GM19395 (cell line): Measurements from ENCODE around the gene KLF11.

Source experiments
- ATAC-seq: cut with Tn5 transposase; IDR thresholded peaks from one replicate; pipeline ENCODE4 v1.9.1; 2021; ENCODE audit warnings: mild to moderate bottlenecking, moderate library complexity; ENCODE audit not compliant: unreplicated experiment

Gene KLF11

DNA sequence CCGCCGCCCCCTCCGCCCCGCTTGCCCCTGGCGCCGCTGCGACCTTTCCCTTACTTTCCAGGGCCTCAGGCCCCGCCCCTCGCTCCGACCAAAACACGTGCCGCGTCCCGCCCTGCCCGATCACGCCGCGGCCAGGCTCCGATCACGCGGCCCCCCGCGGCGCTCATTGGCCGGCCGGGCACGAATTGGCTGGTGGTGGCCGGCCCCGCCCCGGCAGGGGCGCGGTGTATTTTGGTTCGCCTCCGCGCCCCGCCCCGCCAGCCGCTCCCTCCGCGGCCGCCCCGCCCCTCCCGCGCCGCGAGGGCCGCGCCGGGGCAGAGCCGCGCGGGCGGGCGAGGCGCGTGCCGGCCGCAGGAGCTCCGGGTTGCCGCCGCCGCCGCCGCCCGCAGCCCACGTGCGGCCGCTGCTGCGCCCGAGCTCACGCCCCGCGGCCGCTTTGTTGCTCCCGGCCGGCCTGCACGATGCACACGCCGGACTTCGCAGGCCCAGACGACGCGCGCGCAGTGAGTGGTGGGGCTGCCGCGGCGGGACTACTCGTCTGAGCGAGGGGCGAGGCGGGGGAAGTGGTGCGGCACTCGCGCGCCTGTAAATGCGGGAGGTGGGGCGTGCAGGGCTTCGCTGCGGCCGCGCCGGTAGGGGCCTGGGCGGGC lies at the start of gene KLF11:
TSS of gene KLF11 (plus strand) at position 295 of the 650 bp plus-strand sequence. CDS start at position 462, 167 bp downstream.
- peak; percentile 55 for ATAC-seq

DNA sequence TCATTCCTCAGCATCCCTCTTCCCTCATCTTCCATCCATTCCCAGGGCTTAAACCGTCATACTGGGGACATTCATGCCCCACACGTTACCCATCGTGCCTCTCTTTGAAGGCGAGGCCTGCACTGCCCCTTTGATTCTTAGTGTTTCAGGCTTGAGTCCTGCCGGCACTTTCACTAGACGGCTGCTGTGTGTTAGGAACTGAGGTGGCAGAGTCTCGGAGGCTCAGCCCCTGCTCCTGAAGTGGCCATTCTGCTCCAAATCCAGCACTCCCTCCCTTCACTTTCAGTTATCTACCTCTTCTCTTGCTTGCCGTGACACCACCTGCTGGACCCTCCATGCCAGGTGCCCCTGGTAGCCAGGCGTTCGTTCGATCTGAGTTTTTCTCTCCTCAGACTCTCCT lies 48.9 kb upstream of the KLF11 start:
- ATAC-seq, result no peak

DNA sequence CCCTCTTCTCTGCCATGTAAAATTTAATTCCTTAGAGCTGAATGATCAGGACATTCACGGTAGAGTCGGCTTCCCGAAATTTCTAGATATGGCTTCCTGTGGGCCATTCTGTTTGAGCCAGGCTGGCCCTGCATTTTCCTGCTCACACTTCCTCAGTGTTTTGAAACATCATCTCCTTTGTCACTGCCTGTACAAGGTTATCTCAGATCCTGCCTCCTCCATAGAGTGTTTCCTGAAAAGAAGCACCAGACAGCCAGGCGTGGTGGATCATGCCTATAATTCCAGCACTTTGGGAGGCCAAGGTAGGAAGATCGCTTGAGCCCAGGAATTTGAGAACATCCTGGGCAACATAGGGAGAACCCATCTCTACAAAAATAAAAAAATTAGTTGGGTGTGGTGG lies 48.3 kb upstream of the KLF11 start:
- no peak for ATAC-seq

DNA sequence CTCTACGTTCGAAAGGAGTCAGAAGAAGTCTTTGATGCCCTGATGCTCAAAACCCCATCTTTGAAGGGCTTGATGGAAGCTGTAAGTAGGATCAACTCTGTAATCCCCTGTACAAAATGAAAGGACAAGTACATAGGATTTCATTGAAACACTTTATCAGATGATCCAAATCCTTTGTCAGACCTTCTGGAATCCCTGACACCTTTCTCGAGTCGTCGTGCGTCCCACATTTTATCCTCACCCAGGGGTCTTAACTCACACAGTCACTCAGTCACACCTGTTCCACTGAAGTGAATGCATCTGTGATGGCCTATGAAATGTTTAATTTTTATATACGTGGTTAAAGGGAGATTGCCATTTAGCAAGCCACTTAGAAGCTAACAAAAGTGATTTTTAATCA lies 47.0 kb upstream of the KLF11 start:
- ATAC-seq, result no peak

DNA sequence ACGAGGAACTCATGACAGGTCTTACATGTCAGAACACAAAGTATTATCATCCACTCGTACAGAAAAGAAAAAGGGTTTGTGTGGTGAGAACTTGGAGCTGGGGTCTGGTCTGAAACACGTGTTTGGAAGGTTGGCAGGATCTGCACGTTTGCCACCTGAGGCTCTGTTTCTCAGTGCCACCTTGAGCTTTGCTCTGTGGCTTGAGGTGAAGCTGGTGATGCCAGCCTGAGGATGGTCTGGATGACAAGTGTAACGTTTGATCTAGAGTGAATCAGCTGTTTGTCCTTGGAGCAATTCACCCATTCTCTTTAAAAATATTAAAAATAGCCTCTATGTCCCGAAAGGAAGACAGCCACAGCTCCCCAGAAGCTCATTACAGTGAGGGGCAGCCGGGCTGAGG lies 45.4 kb upstream of the KLF11 start:
- no peak for ATAC-seq

DNA sequence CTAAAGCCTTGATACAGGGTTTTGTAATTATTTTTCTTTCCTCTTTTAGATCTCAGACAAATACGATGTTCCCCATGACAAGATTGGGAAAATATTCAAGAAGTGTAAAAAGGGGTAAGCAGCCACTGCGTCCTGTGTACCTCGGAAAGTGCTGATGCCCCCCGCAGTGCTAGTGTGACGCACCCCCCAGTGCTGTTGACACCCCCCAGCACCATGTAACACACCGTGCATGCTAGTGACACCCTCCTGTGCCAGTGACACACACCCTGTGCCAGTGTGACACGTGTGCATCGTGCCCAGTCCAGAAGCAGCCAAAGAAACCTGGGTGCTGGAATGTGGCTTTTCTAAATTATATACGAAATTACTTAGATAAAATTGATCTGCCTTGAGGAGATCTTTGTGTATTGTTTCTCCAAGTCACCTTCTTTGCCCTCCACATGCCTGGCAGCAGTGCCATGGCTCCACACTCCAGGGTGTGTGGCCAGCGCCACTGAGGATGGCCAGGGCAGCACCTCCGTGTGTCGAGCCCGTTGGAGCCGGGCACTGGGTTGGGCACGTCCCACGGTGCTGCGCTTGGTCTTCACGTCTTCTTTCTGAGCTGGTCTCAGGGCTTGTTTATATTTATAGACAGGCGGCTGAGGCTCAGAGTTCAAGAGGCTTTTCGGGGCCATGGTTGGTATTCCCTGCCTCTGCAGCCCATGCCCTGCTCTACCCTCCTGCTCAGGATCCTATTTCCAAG lies 44.3 kb upstream of the KLF11 start:
- no peak for ATAC-seq

DNA sequence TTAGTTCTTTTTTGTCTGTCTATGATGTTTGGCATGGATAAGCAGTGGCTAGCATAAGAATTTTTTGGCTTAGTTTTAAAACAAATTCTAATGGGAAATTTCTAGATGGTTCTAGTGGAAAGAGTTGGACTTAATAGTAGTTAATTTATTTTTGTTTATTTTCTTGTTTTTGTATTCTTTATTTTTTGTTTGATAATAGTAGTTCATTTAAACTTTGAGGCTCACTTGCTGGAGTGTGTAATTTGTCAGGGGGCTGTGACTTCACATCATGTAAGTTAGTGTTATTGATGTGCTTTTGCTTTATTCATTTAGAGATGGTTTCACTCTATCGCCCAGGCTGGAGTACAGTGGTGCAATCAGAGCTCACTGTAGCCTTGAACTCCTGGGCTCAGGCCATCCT lies 43.7 kb upstream of the KLF11 start:
- no peak for ATAC-seq

DNA sequence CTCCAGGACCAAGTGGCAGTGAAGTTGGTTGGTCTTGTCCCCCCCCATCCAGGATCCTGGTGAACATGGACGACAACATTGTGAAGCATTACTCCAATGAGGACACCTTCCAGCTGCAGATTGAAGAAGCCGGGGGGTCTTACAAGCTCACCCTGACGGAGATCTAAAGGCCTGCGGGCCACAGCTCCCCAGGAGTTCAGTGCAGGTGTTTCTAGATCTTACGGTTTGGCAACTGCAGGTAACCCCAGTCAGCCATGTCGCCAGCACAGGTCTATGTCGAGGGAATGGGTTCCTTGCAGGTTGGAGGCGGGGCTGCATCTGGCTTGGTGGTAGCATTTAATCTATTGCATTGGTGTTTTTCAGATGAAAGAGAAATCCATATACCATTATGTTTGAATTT lies 42.8 kb upstream of the KLF11 start:
- ATAC-seq, result no peak

DNA sequence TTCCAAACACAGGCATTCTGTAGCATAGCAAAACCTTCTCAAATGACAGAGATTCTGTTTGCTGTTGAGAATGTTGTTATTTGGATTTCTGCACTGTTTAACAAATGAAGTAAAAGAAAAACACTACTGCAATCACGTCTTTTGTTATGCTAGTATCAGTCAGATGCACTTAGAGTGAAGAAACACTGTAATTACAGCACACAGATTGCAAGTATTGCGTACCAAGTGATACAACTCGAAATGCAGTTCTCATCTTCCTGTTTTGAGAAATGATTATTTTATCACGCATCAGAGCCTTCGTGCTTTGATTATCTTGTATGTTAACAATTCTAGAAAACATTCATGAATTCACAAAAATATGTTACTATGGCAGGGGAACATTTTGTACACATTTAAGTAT lies 41.8 kb upstream of the KLF11 start:
- ATAC-seq, result no peak

DNA sequence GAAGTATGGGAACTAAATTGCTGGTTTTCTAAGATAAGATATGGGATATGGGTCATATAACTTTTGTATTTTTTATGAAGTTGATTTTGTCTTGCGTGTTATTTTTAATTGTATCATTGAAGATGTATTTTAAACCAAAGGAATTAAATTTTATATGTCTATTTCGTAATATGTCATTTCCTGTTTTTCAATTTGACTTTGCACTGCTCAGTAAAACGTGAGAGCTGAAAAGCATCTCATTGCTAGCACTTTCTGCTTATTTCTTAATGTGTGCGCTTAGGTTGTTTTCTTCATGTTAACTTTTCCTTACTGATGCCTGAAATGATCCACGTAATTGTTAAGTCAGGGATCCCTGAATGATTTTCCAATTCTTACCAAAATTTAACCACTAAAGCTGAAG lies 41.2 kb upstream of the KLF11 start:
- no peak for ATAC-seq

DNA sequence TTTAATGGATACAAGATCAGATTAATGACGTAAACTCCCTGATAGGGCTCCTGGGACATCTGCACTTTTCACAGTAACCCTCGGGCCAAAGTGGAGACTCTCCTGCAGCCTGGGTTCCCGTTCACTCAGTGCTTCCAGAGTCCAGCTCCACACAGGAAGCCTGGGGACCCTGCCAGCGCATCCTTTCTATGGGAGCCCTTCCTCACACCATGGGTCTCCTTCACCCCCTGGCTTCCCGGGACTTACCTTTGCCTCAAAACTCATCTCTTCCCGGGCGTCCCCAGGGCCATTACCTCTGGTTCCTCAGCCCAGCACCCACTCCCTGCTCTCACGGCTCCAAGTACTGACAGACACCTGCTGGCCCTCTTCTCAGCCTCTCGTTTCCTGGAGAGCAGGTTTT lies 40.7 kb upstream of the KLF11 start:
- no peak for ATAC-seq

DNA sequence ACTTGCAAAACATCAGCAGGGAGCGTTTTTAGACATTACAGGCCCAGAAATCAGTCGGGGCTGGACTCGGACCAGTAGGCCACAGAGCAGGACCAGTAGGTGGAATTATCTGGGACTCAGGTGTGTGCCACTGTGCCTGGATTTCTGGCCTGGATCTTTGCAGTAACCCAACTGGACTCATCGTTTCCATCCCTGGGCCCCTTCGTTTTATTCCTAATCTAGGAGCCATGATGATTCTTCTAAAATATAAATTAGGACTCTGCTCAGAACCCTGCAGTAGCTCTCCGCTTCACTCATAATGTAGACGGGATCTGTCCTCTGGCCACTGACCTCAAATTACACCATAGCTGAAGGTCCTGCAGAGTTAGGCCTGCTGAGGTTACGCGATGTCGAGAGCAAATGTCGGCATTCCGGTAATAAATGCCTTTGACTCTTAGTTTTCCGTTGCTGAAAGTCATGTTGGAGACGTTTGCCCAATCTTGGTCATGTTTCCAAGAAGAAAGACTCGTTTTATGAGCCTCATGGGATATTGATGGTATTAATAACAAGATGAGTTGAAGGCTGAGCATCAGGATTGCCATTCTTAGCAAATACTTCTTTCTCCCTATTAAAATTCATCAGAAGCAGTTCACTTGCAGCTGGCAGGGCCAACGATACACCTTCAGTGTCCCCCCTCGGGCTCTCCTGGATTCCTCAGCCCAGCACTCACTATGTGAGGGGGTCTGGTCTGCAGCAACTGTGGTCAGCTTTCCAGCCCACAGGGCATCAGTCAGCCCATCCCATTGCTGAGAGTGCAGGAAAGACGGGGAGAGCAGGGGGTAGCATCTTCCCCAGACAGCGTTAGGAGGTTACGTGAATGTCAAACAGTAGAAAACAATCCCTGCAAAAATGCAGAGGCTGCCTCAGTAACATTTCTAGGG lies 39.9 kb upstream of the KLF11 start:
- ATAC-seq, result no peak

DNA sequence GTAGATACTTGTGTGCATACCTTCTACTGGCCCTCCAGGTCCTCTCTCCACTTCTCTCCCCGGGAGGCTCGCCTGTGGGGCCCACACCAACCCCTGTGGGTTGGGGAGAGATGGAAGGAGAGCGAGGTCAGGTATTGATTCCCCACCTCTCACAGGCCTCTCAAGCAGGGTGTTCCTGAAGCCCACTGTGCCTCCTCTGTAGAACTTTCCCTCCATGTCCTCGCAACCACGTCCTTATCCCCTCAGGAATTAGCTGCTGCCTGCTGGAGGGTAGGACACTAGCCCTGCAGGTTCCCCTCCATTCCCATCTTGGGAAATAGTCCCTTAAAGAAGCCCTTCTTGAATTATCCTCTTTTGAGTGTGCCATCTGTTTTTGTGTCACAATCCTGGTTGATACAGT lies 38.9 kb upstream of the KLF11 start:
- no peak for ATAC-seq

DNA sequence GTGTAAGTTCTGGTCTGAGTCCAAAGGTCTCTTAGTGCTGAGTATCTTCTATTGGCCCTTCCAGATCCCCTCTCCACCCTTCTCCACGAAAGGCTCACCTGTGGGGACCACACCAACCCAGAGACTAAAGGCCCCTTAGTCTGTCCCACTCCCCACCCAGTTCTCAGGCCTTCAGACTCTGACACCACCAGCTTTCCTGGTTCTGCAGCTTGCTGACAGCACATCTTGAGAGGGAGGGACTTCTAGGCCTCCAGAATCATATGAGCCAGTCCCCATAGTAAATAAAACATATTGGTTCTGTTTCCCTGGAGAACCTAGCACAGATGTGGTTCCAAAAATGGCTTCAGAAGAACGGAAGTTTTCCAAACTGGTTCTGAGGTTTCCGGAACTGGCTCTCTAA lies 38.5 kb upstream of the KLF11 start:
- no peak for ATAC-seq

DNA sequence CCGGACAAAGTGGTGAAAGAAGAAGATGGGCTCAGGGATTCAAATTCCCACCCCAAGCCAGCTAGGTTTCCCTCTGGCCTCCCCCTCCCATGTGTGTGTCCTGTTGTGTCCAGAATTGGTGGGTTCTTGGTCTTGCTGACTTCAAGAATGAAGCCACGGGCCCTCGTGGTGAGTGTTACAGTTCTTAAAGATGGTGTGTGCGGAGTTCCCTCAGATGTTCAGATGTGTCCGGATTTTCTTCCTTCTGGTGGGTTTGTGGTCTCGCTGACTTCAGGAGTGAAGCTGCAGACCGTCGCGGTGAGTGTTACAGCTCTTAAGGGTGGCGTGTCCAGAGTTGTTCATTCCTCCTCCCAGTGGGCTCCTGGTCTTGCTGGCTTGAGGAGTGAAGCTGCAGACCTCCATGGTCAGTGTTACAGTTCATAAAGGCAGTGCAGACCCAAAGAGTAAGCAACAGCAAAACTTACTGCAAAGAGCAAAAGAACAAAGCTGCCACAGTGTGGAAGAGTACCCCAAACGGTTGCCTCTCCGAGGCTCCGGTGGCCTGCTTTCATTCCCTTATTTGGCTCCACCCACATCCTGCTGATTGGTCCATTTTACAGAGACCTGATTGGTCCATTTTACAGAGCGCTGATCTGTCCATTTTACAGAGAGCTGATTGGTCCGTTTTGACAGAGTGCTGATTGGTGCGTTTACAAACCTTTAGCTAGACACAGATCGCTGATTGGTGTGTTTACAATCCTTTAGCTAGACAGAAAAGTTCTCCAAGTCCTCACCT lies 37.7 kb upstream of the KLF11 start:
- no peak for ATAC-seq

DNA sequence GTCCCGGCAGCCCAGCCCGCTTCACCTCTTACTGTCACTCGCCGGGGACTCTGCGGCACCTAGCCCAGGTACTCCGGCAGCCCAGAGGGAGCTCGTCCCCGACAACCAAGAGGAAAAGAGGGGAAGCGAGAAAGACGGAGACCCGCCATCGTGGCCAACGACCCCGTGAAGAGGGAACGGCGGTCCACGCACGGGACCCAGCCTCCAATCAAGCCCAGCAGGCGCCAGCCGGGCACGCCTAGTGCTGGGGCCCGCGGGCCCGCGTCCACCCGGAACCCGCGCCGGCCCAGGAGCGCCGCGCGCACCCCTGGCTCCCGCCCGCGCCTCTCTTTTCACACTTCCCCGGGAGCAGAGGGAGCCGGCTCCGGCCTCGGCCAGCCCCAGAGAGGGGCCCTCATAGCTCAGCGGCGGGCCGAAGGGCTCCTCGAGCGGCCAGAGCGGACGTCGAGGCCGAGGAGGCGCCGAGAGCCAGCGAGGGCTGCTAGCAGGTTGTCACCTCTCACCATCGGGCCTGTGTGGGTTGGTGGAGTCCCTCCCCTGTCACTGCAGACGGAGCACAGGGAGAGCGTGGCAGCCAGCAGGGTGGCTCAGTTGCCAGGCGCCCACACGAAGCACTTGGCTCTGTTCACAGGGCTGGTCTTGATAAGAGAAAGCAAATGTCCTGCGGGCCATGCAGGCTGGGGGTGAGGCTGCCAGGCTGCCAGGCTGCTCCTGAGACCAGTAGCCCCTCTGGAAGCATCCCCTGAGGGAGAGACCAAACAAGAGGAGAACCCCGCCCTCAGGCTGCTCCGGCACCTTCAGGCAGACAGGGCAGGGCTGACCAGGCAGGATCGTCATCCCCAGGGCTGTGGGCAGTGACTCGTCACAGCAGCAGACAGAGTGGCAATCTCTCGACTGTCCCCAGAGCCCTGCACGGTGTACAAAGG lies 36.9 kb upstream of the KLF11 start:
- no peak for ATAC-seq

DNA sequence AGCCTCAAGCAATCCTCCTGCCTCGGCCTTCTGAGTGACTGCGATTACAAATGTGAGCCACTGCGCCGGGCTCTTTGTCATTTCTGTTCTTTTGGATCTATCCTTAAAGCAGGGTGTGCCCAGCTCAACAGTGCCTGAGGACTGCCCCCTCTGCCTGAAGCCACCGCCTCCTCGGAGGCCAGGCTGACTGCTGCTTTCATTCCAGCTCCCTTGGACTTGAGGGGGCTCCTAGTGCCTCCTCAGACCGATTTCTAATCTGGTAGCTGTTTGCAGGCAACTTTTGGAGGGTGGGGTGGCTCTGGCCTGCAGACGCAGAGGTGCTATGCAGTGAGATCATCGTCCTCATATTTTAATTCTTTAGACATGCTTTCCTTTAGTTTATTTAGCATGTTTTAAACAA lies 35.9 kb upstream of the KLF11 start:
- ATAC-seq, result no peak

DNA sequence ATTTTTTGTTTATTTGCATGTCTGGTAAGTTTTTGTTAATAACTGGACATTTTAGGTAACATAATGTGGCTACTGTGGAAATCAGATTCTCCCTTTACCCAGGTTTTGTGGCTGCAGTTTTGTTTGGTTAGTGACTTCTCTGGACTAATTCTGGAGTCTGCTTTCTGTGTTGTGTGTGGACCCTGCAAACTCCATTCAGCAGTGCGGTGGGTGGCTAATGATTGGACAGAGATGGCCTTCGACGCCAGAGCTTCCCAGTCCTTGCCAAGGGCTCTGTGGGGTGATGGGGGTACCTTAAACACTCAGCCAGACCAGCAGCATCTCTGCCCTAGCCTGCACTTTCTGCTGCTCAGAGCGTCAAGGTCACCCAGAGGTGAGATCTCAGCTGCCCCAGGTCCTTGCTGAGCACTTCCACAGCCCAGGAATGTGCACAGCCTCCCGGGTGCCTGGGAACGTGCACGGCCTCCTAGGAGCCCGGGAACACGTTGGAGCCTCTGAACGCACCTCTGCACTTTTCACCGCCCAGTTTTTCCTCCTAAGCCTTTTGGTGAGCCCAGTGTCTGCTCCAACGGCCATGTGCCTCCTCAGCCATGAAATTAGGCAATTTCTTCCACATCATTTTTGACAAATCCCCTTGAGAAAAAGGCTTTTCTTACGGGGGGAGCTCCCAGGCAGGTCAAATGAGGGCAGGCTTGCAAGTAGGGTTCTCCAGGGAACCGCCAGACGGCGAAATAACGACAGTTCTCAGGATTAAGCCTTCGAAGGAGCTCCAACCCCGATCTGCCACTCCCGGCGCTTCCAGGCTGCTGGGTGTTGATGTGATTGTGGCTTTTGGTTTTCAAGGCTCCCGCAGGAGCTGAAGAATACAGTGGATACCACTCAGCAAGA lies 35.2 kb upstream of the KLF11 start:
- ATAC-seq, result no peak

DNA sequence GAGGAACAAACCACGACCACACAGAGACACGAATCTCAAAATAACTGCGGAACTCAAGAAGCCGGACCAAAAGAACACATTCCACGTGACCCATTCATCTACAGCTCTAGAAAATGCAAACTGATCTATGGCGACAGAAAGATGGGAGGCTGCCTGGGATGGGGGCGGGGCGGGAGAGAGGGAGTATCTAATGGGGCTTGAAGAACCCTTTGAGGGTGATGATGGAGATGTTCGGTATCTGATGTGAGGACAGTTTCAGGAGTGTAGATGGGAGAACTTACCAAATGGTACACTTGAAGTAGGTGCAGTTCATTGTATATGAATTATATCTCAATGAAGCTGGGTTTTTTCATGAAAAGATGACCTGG lies 34.6 kb upstream of the KLF11 start:
- no peak for ATAC-seq
